A549 (cell line): ENCODE results near the gene ATF5. TPM values are rescaled to one million over a fixed set of nuclear protein-coding genes. Genes with fewer than 3 reads are reported as not detected.
"Not testable (repeated sequence)": the region's sequence is repeated elsewhere in the genome, so short reads cannot be mapped to it uniquely, and the experiment has no call there.

Experiments used
- ATAC-seq, 2 experiments: fragments of 200-7000 bp in 1 of 2; fragments of >200 bp in 1 of 2; cut with Nextera tagmentation in 1 of 2; cut with Tn5 transposase in 1 of 2; 3 replicates each; pipeline versions ENCODE4 v1.8.0 to v1.9.1; 2018 to 2020; ENCODE audit warnings: mild to moderate bottlenecking in 1 of 2, moderate library complexity in 1 of 2
- CTCF ChIA-PET: fragments of 300-600 bp; sonication (Branson Sonifier 250); formaldehyde crosslinking; extraction: SDS; loops from one replicate; lab custom pipeline; 2021; ENCODE audit warnings: antibody characterized with exemption, inconsistent platforms; lab: Yijun Ruan, JAX
- POLR2A ChIA-PET: fragments of 350-600 bp; formaldehyde crosslinking; extraction: SDS; loops from one replicate; lab custom pipeline; 2021; ENCODE audit warnings: antibody characterized with exemption, inconsistent platforms; lab: Yijun Ruan, JAX
- DNase-seq, 2 experiments: peaks; one replicate each; pipeline versions ENCODE4 v3.0.0 to v3.0.0-alpha.2; 2011 to 2016; ENCODE audit warnings: low read depth in 1 of 2, low spot score in 1 of 2
- FAIRE-seq: peaks from 2 replicates; lab custom pipeline; 2011; peaks lifted over from hg19 to GRCh38; lab: Jason Lieb, UNC
- H3K27ac ChIP-seq, 2 experiments: fragments of >200 bp; sonication (Bioruptor Twin); formaldehyde crosslinking; 3 replicates each; pipeline ENCODE4 v1.5.1; 2016 to 2017
- H3K4me1 ChIP-seq: fragments of >200 bp; sonication (Bioruptor Twin); formaldehyde crosslinking; 3 replicates; pipeline ENCODE4 v1.6.1; 2016
- H3K4me2 ChIP-seq: fragments of >200 bp; sonication (Bioruptor Twin); formaldehyde crosslinking; 3 replicates; pipeline ENCODE4 v1.6.1; 2016
- H3K4me3 ChIP-seq: fragments of >200 bp; sonication (Bioruptor Twin); formaldehyde crosslinking; 3 replicates; pipeline ENCODE4 v1.5.1; 2016
- H3K9me3 ChIP-seq: fragments of >200 bp; sonication (Bioruptor Twin); formaldehyde crosslinking; 3 replicates; pipeline ENCODE4 v1.6.1; 2016
- CBX2 ChIP-seq: fragments of 200-600 bp; sonication (generic); IDR thresholded peaks from 2 replicates; pipeline ENCODE4 v1.6.1; 2016; ENCODE audit warnings: low read depth, mild to moderate bottlenecking, borderline replicate concordance
- CEBPB ChIP-seq, 2 experiments: fragments of >200 bp in 1 of 2; sonication (Bioruptor Twin) in 1 of 2; formaldehyde crosslinking in 1 of 2; IDR thresholded peaks; 2 replicates each; pipeline ENCODE4 v1.6.1; 2012 to 2016
- EHMT2 ChIP-seq: fragments of 200-600 bp; sonication (generic); IDR thresholded peaks from 2 replicates; pipeline ENCODE4 v1.6.1; 2016; ENCODE audit warnings: antibody characterized with exemption, low read depth, mild to moderate bottlenecking, moderate library complexity
- EP300 ChIP-seq, 2 experiments: fragments of >200 bp; sonication (Bioruptor Twin); formaldehyde crosslinking; IDR thresholded peaks; 2 replicates in 1 of 2; 3 replicates in 1 of 2; pipeline ENCODE4 v1.6.1; 2016 to 2017
- FOSL2 ChIP-seq, 2 experiments: fragments of 450-650 bp in 1 of 2; fragments of >200 bp in 1 of 2; sonication (Bioruptor Twin) in 1 of 2; formaldehyde crosslinking; IDR thresholded peaks; 2 replicates each; pipeline versions ENCODE4 v1.5.0 to v1.6.1; 2016 to 2020; ENCODE audit warnings: mild to moderate bottlenecking in 1 of 2, moderate library complexity in 1 of 2
- FOXS1 ChIP-seq: fragments of 250-450 bp; sonication (Bioruptor Pico); IDR thresholded peaks from 2 replicates; pipeline ENCODE4 v1.5.0; 2020; ENCODE audit warnings: mild to moderate bottlenecking, moderate library complexity
- HEYL ChIP-seq: fragments of 250-450 bp; sonication (Bioruptor Pico); IDR thresholded peaks from 2 replicates; pipeline ENCODE4 v1.8.0; 2021; ENCODE audit warnings: mild to moderate bottlenecking, moderate library complexity
- HOXB13 ChIP-seq: fragments of 250-450 bp; sonication (Bioruptor Pico); IDR thresholded peaks from 2 replicates; pipeline ENCODE4 v1.5.0; 2020; ENCODE audit warnings: low read depth, mild to moderate bottlenecking, moderate library complexity
- HOXB5 ChIP-seq: fragments of 250-450 bp; sonication (Bioruptor Pico); IDR thresholded peaks from 2 replicates; pipeline ENCODE4 v1.5.0; 2020; ENCODE audit warnings: mild to moderate bottlenecking, moderate library complexity
- MAZ ChIP-seq: fragments of 150-350 bp; IDR thresholded peaks from 2 replicates; pipeline ENCODE4 v1.6.1; 2014; ENCODE audit warnings: antibody characterized with exemption, low read depth, low read length, borderline replicate concordance
- NR3C1 ChIP-seq: fragments of >200 bp; sonication (Bioruptor Twin); formaldehyde crosslinking; IDR thresholded peaks from 3 replicates; pipeline ENCODE4 v1.6.1; 2017
- RARB ChIP-seq: fragments of 250-450 bp; sonication (Bioruptor Pico); IDR thresholded peaks from 2 replicates; pipeline ENCODE4 v1.8.0; 2021; ENCODE audit warnings: mild to moderate bottlenecking, moderate library complexity
- ZNF302 ChIP-seq: fragments of 250-450 bp; sonication (Bioruptor Pico); IDR thresholded peaks from 2 replicates; pipeline ENCODE4 v1.9.0; 2021; ENCODE audit warnings: inconsistent platforms, mild to moderate bottlenecking, moderate library complexity
- WGBS: methylation state at CpG from one replicate; pipeline ENCODE4 v1.1.6; 2017; ENCODE audit errors: missing lambda C conversion rate; 5-methylcytosine and 5-hydroxymethylcytosine counted together
- polyA plus RNA-seq, 4 experiments: library from polyadenylated mRNA; depleted of rRNA in 3 of 4; stranded (reverse); fragments of >200 nt; fragmentation: RNase III in 1 of 4; extraction: RNeasy Plus Mini Kit Qiagen cat#74134 plus additional on column Dnase treatment in 1 of 4; gene quantifications; 2 replicates in 3 of 4; 3 replicates in 1 of 4; pipeline ENCODE4 v1.2.3, GENCODE V29; 2011 to 2017
- TF ChIP-seq, protein P1 (sequence below): fragments of >200 bp; sonication (Bioruptor Twin); formaldehyde crosslinking; IDR thresholded peaks from 3 replicates; pipeline ENCODE4 v1.6.1; 2016
- TF ChIP-seq, protein P2 (sequence below): fragments of >200 bp; sonication (Bioruptor Twin); formaldehyde crosslinking; IDR thresholded peaks from 3 replicates; pipeline ENCODE4 v1.5.1; 2016
- TF ChIP-seq, protein P3 (sequence below): fragments of >200 bp; sonication (Bioruptor Twin); formaldehyde crosslinking; IDR thresholded peaks from 2 replicates; pipeline ENCODE4 v1.6.1; 2016
- TF ChIP-seq, protein P4 (sequence below): IDR thresholded peaks from 2 replicates; pipeline ENCODE4 v1.6.1; 2012; ENCODE audit warnings: low read depth, borderline replicate concordance
- TF ChIP-seq, protein P5 (sequence below): IDR thresholded peaks from 2 replicates; pipeline ENCODE4 v1.6.1; 2012
- TF ChIP-seq, protein P6 (sequence below): fragments of 200-600 bp; sonication (generic); IDR thresholded peaks from 2 replicates; pipeline ENCODE4 v1.6.1; 2016; ENCODE audit warnings: antibody characterized with exemption, mild to moderate bottlenecking, moderate library complexity

ATF5 gene
- polyA plus RNA-seq, 2 of the 4 experiments (the other 2 are of a cell fraction): 12.9 to 42.8 TPM

DNA sequence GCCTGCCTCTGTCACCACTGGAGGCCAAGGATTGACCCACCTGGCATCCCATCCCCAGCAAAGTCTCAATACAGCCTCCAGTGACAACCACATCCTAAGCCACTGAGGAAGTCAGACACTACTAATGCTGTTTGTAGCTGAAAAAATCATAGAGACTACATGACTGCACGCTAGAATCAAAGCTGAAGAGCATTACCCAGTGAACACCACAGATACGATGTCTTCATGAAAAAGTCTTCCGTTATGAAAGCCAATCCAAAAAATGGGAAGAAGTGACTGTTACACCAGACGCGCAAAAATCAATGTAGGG lies 11.4 kb downstream of the ATF5 start:
- DNase-seq: no peak
- FAIRE-seq: no peak
- peaks cover 14% of the 10 kb centered on the region; the same call in 2 of the 3 replicates for H3K4me1 ChIP-seq
- H3K4me3 ChIP-seq: no peak overlapping the region
- ChIA-PET POLR2A (no interaction called here), CTCF (interaction anchor here (0.5 to 1.4 kb wide), 5 partner anchors 8 to 196 kb away, joined by 3 to 6 read pairs (median 4); no protein-coding TSS in a partner anchor)
- H3K4me2 ChIP-seq: no peak overlapping the region
- ATAC-seq: no peak
- 91% methylated on average over 5 of the region's 5 CpGs for WGBS
- H3K27ac ChIP-seq: no peak overlapping the region
- TF ChIP-seq, protein P1, sequence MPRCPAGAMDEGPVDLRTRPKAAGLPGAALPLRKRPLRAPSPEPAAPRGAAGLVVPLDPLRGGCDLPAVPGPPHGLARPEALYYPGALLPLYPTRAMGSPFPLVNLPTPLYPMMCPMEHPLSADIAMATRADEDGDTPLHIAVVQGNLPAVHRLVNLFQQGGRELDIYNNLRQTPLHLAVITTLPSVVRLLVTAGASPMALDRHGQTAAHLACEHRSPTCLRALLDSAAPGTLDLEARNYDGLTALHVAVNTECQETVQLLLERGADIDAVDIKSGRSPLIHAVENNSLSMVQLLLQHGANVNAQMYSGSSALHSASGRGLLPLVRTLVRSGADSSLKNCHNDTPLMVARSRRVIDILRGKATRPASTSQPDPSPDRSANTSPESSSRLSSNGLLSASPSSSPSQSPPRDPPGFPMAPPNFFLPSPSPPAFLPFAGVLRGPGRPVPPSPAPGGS: no peak
- no peak for TF ChIP-seq CBX2
- TF ChIP-seq RARB (CRISPR knock-in tag): no peak
- TF ChIP-seq, protein P2, sequence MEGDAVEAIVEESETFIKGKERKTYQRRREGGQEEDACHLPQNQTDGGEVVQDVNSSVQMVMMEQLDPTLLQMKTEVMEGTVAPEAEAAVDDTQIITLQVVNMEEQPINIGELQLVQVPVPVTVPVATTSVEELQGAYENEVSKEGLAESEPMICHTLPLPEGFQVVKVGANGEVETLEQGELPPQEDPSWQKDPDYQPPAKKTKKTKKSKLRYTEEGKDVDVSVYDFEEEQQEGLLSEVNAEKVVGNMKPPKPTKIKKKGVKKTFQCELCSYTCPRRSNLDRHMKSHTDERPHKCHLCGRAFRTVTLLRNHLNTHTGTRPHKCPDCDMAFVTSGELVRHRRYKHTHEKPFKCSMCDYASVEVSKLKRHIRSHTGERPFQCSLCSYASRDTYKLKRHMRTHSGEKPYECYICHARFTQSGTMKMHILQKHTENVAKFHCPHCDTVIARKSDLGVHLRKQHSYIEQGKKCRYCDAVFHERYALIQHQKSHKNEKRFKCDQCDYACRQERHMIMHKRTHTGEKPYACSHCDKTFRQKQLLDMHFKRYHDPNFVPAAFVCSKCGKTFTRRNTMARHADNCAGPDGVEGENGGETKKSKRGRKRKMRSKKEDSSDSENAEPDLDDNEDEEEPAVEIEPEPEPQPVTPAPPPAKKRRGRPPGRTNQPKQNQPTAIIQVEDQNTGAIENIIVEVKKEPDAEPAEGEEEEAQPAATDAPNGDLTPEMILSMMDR: no peak
- TF ChIP-seq ZNF302 (CRISPR knock-in tag): no peak
- TF ChIP-seq, protein P3, sequence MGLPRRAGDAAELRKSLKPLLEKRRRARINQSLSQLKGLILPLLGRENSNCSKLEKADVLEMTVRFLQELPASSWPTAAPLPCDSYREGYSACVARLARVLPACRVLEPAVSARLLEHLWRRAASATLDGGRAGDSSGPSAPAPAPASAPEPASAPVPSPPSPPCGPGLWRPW: no peak
- TF ChIP-seq HOXB5: no peak
- no peak for TF ChIP-seq FOXS1 (CRISPR knock-in tag)
- no peaks in the 10 kb centered on the region for H3K9me3 ChIP-seq

DNA sequence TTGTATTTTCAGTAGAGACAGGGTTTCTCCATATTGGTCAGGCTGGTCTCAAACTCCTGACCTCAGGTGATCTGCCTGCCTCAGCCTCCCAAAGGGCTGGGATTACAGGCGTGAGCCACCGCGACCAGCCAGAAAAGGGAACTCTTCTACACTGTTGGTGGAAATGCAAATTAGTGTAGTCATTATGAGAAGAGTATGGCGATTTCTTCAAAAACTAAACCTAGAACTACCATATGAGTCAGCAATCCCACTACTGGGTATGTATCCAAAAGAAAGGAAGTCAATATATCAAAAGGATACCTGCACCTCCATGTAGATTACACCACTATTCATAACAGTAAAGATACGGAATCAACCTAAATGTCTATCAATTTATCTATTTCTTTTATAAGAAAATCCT lies 15.6 kb downstream of the ATF5 start:
- H3K27ac ChIP-seq, ATAC-seq, POLR2A ChIA-PET, H3K4me2 ChIP-seq, H3K9me3 ChIP-seq, H3K4me3 ChIP-seq, DNase-seq, FAIRE-seq: not testable (repeated sequence)
- CTCF ChIA-PET: interaction anchor here (0.7 to 10.7 kb wide), 4 partner anchors 8 to 102 kb away, joined by 3 to 121 read pairs (median 3); no protein-coding TSS in a partner anchor
- peaks cover 11% of the 10 kb centered on the region; the same call in 2 of the 3 replicates for H3K4me1 ChIP-seq
- WGBS: 78% methylated on average over 5 of the region's 5 CpGs

DNA sequence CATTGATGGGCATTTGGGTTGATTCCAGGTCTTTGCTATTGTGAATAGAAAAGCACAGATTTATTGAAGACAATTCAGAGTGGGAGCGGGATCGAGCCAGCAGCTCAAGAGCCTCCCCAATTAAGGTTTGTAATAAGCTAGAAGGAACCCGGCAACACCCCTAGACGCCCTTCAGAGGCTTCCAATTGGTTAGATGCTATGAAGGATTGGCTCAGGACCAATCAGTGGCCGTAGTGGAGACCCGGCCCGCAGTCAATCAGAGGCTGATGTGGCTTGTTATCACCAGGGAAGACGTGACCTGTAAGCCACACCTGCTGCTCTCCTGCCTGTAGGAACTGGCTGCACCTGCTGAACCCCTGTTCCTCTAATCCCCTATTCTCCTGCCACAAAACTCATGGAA lies 17.4 kb downstream of the ATF5 start:
- Histone ChIP-seq H3K9me3 (no peaks in the 10 kb centered on the region), H3K4me3 (no peak overlapping the region), H3K4me1 (peaks cover 11% of the 10 kb centered on the region; the same call in 2 of the 3 replicates), H3K27ac (no peak overlapping the region), H3K4me2 (no peak overlapping the region)
- no peak for FAIRE-seq
- ChIA-PET POLR2A (no interaction called here), CTCF (interaction anchor here (1.7 to 10.7 kb wide), 2 partner anchors 10 to 100 kb away, joined by 3 to 121 read pairs; no protein-coding TSS in a partner anchor)
- no peak for DNase-seq
- ATAC-seq: peak in 1 of 2 experiments; percentile 47; a peak in 2 of 6 replicates
- 45% methylated on average over 8 of the region's 8 CpGs for WGBS
- TF ChIP-seq EHMT2 (no peak), CEBPB (IDR thresholded peaks at IDR 0.05) (no peak), HEYL (CRISPR knock-in tag) (no peak), NR3C1 (no peak), HOXB13 (CRISPR knock-in tag) (no peak), FOSL2 (IDR thresholded peaks at IDR 0.05) (no peak), FOSL2 (CRISPR knock-in tag; IDR thresholded peaks at IDR 0.05) (no peak), EP300 (IDR thresholded peaks at IDR 0.05) (no peak), RARB (CRISPR knock-in tag) (no peak), MAZ (no peak)
- TF ChIP-seq, protein P4, sequence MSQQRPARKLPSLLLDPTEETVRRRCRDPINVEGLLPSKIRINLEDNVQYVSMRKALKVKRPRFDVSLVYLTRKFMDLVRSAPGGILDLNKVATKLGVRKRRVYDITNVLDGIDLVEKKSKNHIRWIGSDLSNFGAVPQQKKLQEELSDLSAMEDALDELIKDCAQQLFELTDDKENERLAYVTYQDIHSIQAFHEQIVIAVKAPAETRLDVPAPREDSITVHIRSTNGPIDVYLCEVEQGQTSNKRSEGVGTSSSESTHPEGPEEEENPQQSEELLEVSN: no peak
- TF ChIP-seq, protein P5, sequence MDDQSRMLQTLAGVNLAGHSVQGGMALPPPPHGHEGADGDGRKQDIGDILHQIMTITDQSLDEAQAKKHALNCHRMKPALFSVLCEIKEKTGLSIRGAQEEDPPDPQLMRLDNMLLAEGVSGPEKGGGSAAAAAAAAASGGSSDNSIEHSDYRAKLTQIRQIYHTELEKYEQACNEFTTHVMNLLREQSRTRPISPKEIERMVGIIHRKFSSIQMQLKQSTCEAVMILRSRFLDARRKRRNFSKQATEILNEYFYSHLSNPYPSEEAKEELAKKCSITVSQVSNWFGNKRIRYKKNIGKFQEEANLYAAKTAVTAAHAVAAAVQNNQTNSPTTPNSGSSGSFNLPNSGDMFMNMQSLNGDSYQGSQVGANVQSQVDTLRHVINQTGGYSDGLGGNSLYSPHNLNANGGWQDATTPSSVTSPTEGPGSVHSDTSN: no peak
- TF ChIP-seq, protein P1: no peak
- TF ChIP-seq, protein P6, sequence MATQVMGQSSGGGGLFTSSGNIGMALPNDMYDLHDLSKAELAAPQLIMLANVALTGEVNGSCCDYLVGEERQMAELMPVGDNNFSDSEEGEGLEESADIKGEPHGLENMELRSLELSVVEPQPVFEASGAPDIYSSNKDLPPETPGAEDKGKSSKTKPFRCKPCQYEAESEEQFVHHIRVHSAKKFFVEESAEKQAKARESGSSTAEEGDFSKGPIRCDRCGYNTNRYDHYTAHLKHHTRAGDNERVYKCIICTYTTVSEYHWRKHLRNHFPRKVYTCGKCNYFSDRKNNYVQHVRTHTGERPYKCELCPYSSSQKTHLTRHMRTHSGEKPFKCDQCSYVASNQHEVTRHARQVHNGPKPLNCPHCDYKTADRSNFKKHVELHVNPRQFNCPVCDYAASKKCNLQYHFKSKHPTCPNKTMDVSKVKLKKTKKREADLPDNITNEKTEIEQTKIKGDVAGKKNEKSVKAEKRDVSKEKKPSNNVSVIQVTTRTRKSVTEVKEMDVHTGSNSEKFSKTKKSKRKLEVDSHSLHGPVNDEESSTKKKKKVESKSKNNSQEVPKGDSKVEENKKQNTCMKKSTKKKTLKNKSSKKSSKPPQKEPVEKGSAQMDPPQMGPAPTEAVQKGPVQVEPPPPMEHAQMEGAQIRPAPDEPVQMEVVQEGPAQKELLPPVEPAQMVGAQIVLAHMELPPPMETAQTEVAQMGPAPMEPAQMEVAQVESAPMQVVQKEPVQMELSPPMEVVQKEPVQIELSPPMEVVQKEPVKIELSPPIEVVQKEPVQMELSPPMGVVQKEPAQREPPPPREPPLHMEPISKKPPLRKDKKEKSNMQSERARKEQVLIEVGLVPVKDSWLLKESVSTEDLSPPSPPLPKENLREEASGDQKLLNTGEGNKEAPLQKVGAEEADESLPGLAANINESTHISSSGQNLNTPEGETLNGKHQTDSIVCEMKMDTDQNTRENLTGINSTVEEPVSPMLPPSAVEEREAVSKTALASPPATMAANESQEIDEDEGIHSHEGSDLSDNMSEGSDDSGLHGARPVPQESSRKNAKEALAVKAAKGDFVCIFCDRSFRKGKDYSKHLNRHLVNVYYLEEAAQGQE: no peak
